MCF 10A (cell line): ENCODE results near the gene FCGR2B. TPM values are rescaled to one million over a fixed set of nuclear protein-coding genes. Genes with fewer than 3 reads are reported as not detected.
"Not testable (repeated sequence)": the region's sequence is repeated elsewhere in the genome, so short reads cannot be mapped to it uniquely, and the experiment has no call there.

Experiments used
- BruUV-seq: library from RNA; stranded (reverse); fragments of 400-500 nt; replicated peaks from 2 replicates; lab custom pipeline; 2021; lab: Mats Ljungman, UMichigan
- CTCF ChIA-PET: fragments of 300-600 bp; sonication (Branson Sonifier 250); formaldehyde crosslinking; extraction: SDS; loops from one replicate; lab custom pipeline; 2021; ENCODE audit warnings: antibody characterized with exemption, inconsistent platforms; lab: Yijun Ruan, JAX
- POLR2A ChIA-PET: fragments of 300-600, 350-650 bp; sonication (Branson Sonifier 250); formaldehyde crosslinking; extraction: SDS; loops from one replicate; lab custom pipeline; 2020; ENCODE audit warnings: antibody characterized with exemption, inconsistent platforms; lab: Yijun Ruan, JAX
- DNase-seq: peaks from one replicate; pipeline ENCODE4 v3.0.0-alpha.2; 2018; ENCODE audit not compliant: unreplicated experiment
- H3K27ac Mint-ChIP-seq: one replicate; pipeline ENCODE4 v1.8.0; 2022; ENCODE audit warnings: mild to moderate bottlenecking, low read depth, mixed read lengths; ENCODE audit not compliant: unreplicated experiment
- H3K27me3 Mint-ChIP-seq: one replicate; pipeline ENCODE4 v1.8.0; 2022; ENCODE audit warnings: mixed read lengths; ENCODE audit not compliant: insufficient read depth, unreplicated experiment
- H3K36me3 Mint-ChIP-seq: one replicate; pipeline ENCODE4 v1.8.0; 2022; ENCODE audit warnings: mild to moderate bottlenecking, moderate library complexity, mixed read lengths; ENCODE audit not compliant: insufficient read depth, unreplicated experiment
- H3K4me1 Mint-ChIP-seq: one replicate; pipeline ENCODE4 v1.8.0; 2022; ENCODE audit warnings: mixed read lengths; ENCODE audit not compliant: insufficient read depth, unreplicated experiment
- H3K4me3 Mint-ChIP-seq: one replicate; pipeline ENCODE4 v1.8.0; 2022; ENCODE audit warnings: mild to moderate bottlenecking, moderate library complexity, mixed read lengths; ENCODE audit not compliant: unreplicated experiment
- H3K9me3 Mint-ChIP-seq: one replicate; pipeline ENCODE4 v1.8.0; 2022; ENCODE audit warnings: mixed read lengths; ENCODE audit not compliant: unreplicated experiment
- intact Hi-C: fragments of 100-400 bp; cut with micrococcal nuclease; formaldehyde crosslinking; loops from 2 replicates; pipeline ENCODE4 v1.14.1; 2022
- total RNA-seq: library from RNA; stranded (reverse); gene quantifications from 2 replicates; pipeline ENCODE4 v1.2.3, GENCODE V29; 2022
- TF ChIP-seq, protein P1 (sequence below): fragments of 200-600 bp; IDR thresholded peaks from one replicate; pipeline ENCODE4 v1.8.0; 2022; ENCODE audit warnings: antibody characterized with exemption, mild to moderate bottlenecking; ENCODE audit not compliant: unreplicated experiment

Gene FCGR2B
- total RNA-seq, 1 experiment from 2014 or later: not detected

DNA sequence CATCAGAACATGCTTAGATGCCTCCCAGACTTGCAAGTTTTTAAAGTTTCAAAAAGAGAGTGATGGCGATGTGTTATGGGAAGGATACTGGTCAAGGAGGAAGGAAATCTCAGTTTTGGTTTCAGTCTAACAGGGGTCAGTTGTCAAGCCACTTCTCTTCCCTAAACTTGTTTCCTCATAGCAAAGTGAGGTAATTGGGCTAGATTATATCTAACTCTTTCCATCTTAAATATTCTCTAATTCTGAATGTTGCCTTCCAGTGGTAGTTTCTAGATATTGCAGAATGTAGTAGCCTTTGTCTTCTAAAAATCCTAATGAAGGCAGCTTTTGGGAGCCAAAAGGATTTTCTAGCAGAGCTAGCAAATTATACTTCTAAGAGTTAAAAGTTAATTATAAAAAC, 20.2 kb upstream of the FCGR2B start:
- BruUV-seq, CTCF ChIA-PET, POLR2A ChIA-PET, H3K9me3 Mint-ChIP-seq, H3K4me1 Mint-ChIP-seq, H3K4me3 Mint-ChIP-seq, H3K27ac Mint-ChIP-seq, H3K36me3 Mint-ChIP-seq: not testable (repeated sequence)
- intact Hi-C loops: loop anchor here (10.0 kb wide), 2 partner anchors 78 to 158 kb away; no protein-coding TSS in a partner anchor
- peaks cover 19% of the 10 kb centered on the region for H3K27me3 Mint-ChIP-seq
- peak; percentile 37 for DNase-seq
- TF ChIP-seq, protein P1, sequence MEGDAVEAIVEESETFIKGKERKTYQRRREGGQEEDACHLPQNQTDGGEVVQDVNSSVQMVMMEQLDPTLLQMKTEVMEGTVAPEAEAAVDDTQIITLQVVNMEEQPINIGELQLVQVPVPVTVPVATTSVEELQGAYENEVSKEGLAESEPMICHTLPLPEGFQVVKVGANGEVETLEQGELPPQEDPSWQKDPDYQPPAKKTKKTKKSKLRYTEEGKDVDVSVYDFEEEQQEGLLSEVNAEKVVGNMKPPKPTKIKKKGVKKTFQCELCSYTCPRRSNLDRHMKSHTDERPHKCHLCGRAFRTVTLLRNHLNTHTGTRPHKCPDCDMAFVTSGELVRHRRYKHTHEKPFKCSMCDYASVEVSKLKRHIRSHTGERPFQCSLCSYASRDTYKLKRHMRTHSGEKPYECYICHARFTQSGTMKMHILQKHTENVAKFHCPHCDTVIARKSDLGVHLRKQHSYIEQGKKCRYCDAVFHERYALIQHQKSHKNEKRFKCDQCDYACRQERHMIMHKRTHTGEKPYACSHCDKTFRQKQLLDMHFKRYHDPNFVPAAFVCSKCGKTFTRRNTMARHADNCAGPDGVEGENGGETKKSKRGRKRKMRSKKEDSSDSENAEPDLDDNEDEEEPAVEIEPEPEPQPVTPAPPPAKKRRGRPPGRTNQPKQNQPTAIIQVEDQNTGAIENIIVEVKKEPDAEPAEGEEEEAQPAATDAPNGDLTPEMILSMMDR: peak; percentile 37

DNA sequence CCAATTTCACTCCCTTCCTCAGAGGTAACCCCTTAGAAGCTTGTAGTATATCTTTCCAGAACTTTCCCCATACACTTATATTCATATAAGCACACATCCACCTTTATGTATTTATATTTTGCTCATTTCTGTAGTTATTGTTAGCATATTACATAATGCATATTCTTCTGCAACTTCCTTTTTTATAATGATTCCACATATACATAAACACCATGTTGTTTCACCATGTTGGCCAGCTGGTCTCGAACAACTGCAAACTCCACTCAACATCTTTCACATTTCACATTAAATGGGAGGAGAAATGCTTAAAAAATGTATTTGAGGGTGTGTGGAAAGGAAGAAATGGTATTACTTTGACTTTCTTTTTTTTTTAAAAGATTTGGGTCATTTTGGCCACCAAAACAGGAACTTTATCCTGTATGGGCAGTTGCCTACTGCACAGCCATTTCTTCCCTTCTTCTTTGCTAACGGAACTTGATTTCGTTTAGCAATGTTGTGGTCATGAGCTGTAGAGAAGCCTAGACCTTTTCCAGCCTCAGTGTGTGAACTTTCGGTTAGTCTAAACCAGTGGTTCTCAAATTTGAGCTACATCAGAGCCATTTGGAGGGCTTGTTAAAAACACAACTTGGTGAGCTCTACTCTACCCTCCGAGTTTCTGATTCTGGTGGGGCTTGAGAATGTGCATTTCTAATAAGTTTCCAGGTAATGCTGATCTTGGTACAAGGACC, 19.3 kb upstream of the FCGR2B start:
- DNase-seq, H3K27ac Mint-ChIP-seq, BruUV-seq, CTCF ChIA-PET, H3K36me3 Mint-ChIP-seq, POLR2A ChIA-PET, H3K4me1 Mint-ChIP-seq, H3K4me3 Mint-ChIP-seq, H3K9me3 Mint-ChIP-seq: not testable (repeated sequence)
- intact Hi-C loops: loop anchor here (10.0 kb wide), 2 partner anchors 79 to 159 kb away; no protein-coding TSS in a partner anchor
- peaks cover 19% of the 10 kb centered on the region for H3K27me3 Mint-ChIP-seq

DNA sequence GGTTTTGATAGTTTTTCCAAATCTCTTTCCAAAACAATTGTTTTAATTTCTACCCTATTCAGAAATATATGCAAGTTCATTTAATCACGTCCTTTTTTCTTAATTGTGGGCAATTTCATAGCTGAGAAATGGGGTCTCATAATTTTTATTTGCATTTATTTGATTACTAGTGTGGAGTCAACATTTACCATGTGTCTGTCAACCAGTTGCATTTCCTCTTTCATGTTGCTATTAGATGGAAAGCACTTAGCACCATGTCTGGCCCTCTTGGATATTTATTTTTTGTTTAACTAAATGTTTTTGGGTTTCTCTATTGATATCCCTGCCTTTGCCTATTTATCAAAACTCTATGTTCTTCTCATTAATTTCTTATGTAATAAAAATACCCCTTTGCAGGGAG, 18.1 kb upstream of the FCGR2B start:
- BruUV-seq, POLR2A ChIA-PET, H3K4me3 Mint-ChIP-seq, H3K36me3 Mint-ChIP-seq, H3K4me1 Mint-ChIP-seq, H3K9me3 Mint-ChIP-seq, DNase-seq, H3K27ac Mint-ChIP-seq: not testable (repeated sequence)
- CTCF ChIA-PET: interaction anchor here (1.3 kb wide), 1 partner anchor 94 kb away, joined by 3 read pairs; no protein-coding TSS in a partner anchor
- peaks cover 19% of the 10 kb centered on the region for H3K27me3 Mint-ChIP-seq
- intact Hi-C loops: loop anchor here (5.0 to 10.0 kb wide), 3 partner anchors 80 to 392 kb away; no protein-coding TSS in a partner anchor

DNA sequence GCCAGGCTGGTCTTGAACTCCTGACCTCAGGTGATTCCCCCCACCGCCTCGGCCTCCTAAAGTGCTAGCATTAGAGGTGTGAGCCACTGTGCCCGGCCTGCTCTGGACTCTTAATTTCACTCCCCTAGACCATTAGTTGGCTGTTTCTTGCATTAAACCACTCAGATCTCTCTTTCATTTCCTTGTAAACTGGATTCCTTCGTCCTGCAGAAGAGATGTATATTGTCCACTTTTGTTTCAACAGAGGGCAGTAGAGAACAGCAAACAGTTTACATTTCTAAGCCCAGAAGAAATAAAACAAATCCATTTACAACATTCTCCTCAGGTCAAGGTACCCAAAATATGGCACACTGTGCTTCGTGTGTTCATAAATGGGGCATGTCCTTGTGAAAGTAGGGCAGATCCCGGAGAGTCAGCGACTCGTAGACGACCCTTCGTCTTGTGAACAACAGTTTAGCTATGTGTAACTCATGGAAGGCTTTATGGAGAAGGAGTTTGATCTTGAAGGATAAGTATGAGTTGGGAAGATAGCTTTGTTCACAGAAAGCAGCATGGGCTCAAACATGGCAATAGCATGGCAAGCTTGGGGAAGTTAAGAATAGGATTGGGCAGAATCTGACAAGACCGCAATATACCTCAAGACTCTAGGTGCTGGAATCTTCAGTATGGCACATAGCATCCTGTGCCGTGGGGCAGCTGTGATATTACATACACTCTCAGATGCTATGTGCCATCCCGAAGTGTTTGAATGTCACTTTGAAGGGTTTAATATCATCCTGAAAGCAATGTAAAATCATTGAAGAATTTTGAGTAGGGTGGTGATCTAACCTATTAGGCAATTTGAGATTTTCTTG, 15.2 kb upstream of the FCGR2B start:
- intact Hi-C loops: loop anchor here (1.0 to 10.0 kb wide), 4 partner anchors 83 to 390 kb away; no protein-coding TSS in a partner anchor
- H3K4me1 Mint-ChIP-seq, H3K36me3 Mint-ChIP-seq, H3K9me3 Mint-ChIP-seq, H3K27ac Mint-ChIP-seq, H3K4me3 Mint-ChIP-seq, BruUV-seq: not testable (repeated sequence)
- ChIA-PET POLR2A (interaction anchor here (0.8 kb wide), 2 partner anchors 79 to 86 kb away, joined by 3 read pairs; no protein-coding TSS in a partner anchor), CTCF (interaction anchor here (0.6 to 2.8 kb wide), 12 partner anchors 42 to 129 kb away, joined by 3 to 85 read pairs (median 3); partner anchors contain the start of gene DUSP12)
- TF ChIP-seq, protein P1: peak; percentile 54
- peaks cover 30% of the 10 kb centered on the region for H3K27me3 Mint-ChIP-seq
- peak; percentile 65 for DNase-seq

DNA sequence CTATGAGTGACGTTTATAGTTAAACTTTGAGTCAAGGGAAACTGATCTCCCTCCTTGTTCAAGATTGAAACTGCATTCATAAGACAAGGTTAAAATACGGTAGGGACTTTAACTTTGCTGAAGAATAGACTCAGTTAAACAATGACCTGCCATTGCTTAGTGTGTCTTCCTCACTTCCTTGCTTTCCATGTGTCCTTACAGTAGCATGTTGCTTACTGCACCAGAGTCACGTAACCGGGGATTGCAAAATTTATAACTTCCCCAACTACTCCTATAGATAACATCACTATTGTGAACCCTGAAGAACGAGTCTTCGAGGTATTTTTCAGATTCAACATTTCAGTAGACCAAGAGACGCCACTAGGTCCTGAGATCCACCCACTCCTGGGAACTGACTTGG, 9.4 kb upstream of the FCGR2B start:
- CTCF ChIA-PET, H3K27ac Mint-ChIP-seq: not testable (repeated sequence)

DNA sequence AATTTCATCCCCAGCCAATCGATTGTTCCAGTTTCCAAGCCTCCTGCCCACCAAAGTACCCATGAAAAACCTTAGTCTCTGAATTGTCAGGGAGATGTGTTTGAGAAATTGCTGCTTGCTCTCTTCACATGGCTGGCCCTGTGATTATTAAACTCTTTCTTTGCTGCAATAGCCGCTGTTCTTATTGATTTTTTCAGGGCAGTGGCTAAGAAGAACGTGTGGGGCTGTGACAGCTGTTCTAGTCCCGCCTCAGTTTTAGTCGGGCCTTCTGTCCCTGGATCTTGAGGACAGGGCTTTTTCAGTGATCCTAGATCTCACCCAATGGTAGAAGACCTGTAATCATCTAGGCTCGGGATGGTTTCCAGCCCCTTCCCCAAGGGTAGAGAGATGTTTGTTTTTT, 9.0 kb upstream of the FCGR2B start:
- H3K27ac Mint-ChIP-seq, H3K4me1 Mint-ChIP-seq, H3K36me3 Mint-ChIP-seq, DNase-seq, intact Hi-C loops, BruUV-seq, CTCF ChIA-PET, H3K4me3 Mint-ChIP-seq, POLR2A ChIA-PET, H3K9me3 Mint-ChIP-seq: not testable (repeated sequence)
- H3K27me3 Mint-ChIP-seq: peaks cover 11% of the 10 kb centered on the region

More for the DNA sequence above, 9.4 kb upstream of the FCGR2B start:
- POLR2A ChIA-PET, BruUV-seq, intact Hi-C loops, H3K4me1 Mint-ChIP-seq, DNase-seq, H3K4me3 Mint-ChIP-seq, H3K9me3 Mint-ChIP-seq, H3K36me3 Mint-ChIP-seq: not testable (repeated sequence)
- H3K27me3 Mint-ChIP-seq: peaks cover 11% of the 10 kb centered on the region

DNA sequence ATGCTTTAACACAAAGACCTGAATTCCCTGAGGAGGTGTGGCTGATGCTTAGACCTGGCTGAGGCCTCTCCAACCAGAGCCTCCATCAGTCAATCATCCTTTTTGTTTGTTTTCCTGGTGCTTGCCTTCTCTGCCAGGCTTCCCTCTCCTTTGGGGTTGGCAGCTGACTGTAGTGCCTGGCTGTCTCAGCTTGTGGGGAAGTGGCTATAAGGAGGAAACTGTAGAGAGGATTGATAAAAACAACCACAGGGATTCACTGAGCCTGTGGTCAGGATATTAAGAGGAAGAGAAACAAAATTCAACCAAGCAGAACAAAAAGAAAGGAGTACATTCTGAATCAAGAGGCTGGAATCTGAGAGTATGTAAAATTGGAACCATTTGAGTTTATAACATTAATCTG, 4.4 kb upstream of the FCGR2B start:
- H3K4me3 Mint-ChIP-seq, DNase-seq, H3K27me3 Mint-ChIP-seq, CTCF ChIA-PET, POLR2A ChIA-PET, intact Hi-C loops, H3K27ac Mint-ChIP-seq, H3K4me1 Mint-ChIP-seq, H3K36me3 Mint-ChIP-seq, BruUV-seq, H3K9me3 Mint-ChIP-seq: not testable (repeated sequence)
